Fibroblast of villous mesenchyme (primary cell): ENCODE results near the gene NEK8. TPM values are rescaled to one million over a fixed set of nuclear protein-coding genes. Genes with fewer than 3 reads are reported as not detected.

Source experiments
- DNase-seq: peaks from one replicate; pipeline ENCODE4 v3.0.0-alpha.2; 2010; ENCODE audit warnings: low read depth
- H3K4me3 ChIP-seq: 2 replicates; pipeline ENCODE4 v1.5.1; 2011; ENCODE audit warnings: low read depth, mild to moderate bottlenecking, low read length
- total RNA-seq: library from RNA; depleted of rRNA; stranded (reverse); fragments of >200 nt; gene quantifications from 2 replicates; pipeline ENCODE4 v1.2.3, GENCODE V29; 2012
- TF ChIP-seq, protein P1 (sequence below): IDR thresholded peaks from 2 replicates; pipeline ENCODE4 v1.5.1; 2012; ENCODE audit warnings: low read depth, mild to moderate bottlenecking, low read length; ENCODE audit not compliant: insufficient read depth

NEK8 gene
- total RNA-seq, 1 donor: 2.2 TPM

DNA sequence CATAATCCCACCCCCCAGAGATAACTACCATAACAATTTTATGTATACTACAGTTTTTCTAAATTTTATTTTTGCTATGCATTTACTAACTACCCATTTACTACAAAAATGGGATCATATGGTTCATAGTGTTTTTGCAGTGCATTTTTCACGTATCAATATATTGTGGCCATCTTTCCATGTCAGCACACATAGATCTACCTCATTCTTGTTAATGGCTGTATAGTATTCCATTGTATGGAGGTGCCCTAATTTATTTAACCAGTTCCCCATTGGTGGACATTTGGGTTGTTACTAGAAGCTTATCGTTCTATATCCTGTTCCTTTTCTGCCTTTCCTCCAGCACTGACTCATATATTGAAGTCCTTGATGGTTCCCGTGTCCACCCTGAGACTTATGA, 39.6 kb upstream of the NEK8 start:
- TF ChIP-seq, protein P1, sequence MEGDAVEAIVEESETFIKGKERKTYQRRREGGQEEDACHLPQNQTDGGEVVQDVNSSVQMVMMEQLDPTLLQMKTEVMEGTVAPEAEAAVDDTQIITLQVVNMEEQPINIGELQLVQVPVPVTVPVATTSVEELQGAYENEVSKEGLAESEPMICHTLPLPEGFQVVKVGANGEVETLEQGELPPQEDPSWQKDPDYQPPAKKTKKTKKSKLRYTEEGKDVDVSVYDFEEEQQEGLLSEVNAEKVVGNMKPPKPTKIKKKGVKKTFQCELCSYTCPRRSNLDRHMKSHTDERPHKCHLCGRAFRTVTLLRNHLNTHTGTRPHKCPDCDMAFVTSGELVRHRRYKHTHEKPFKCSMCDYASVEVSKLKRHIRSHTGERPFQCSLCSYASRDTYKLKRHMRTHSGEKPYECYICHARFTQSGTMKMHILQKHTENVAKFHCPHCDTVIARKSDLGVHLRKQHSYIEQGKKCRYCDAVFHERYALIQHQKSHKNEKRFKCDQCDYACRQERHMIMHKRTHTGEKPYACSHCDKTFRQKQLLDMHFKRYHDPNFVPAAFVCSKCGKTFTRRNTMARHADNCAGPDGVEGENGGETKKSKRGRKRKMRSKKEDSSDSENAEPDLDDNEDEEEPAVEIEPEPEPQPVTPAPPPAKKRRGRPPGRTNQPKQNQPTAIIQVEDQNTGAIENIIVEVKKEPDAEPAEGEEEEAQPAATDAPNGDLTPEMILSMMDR: no peak
- no peak overlapping the region for H3K4me3 ChIP-seq

DNA sequence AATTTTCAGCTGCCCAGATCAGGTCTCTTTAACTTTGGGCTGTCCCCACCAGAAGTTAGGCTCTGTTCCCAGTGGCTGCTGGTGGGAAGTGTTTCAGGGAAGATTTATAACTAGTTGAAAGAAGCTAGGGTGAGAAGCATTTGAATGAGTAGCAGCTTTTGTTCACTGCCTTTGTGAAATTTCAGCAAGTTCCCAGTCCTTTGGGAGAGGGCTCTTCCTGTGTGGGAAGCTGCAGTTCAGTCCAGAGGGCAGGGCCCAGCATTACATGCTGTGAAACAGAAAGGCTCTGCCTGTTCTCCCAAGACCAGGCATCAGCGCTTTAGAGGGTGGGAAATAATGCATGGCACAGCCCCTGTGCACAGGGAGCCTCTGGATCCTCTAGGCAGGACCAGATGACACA, 34.7 kb upstream of the NEK8 start:
- DNase-seq: no peak
- no peak overlapping the region for H3K4me3 ChIP-seq
- TF ChIP-seq, protein P1: no peak

More for the DNA sequence above, 39.6 kb upstream of the NEK8 start:
- DNase-seq: no peak

DNA sequence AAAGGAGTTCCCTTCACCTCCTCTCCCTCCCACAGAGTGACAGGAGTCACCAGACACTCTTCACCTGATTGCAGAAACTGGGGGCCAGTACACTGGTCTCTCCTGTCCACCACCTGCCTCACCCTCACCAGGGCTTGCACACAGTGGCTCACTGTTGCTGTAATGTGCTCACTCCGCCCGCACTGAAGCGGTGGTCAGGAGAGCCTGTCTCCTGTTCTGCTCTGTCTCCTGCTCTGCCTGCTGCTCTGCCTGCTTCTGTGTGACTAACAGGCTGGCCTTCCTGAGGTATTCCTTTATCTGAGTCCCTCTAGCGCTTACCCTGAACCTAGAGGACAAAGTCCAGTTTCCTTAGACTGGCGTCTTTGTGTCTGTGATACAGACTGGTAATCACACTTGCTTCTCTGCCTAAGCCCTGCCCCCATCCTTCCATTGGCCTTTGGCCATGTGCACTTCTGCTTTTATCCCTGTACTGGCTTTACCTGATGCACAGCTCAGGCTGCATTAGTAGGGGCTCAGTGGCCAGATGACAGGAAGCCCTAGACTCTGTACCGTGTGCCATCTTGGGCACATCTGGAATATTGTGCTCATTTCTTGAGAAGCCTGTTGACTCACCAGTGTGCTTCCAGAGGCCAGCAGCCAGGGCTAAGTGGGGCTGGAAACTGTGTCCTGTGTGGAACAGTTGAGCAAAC, 30.2 kb upstream of the NEK8 start:
- TF ChIP-seq, protein P1: no peak
- DNase-seq: no peak

DNA sequence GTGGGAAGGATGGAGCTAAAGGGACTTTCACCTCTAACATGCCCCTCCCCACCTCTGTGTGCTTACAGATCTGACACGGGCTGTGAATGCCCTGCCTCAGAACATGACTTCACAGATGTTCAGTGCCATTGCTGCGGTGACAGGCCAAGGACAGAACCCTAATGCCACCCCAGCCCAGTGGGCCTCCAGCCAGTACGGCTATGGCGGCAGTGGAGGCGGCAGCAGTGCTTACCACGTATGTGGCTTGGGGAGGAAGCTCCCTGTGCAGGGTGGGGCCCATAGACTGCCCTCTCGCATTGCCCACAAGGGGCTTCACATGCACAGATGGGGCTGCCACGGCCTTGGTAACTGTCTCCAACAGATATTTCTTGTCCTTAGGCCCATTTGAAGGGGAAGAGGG, 28.3 kb upstream of the NEK8 start:
- no peak overlapping the region for H3K4me3 ChIP-seq
- DNase-seq: no peak
- TF ChIP-seq, protein P1: no peak

More for the DNA sequence above, 30.2 kb upstream of the NEK8 start:
- no peak overlapping the region for H3K4me3 ChIP-seq

DNA sequence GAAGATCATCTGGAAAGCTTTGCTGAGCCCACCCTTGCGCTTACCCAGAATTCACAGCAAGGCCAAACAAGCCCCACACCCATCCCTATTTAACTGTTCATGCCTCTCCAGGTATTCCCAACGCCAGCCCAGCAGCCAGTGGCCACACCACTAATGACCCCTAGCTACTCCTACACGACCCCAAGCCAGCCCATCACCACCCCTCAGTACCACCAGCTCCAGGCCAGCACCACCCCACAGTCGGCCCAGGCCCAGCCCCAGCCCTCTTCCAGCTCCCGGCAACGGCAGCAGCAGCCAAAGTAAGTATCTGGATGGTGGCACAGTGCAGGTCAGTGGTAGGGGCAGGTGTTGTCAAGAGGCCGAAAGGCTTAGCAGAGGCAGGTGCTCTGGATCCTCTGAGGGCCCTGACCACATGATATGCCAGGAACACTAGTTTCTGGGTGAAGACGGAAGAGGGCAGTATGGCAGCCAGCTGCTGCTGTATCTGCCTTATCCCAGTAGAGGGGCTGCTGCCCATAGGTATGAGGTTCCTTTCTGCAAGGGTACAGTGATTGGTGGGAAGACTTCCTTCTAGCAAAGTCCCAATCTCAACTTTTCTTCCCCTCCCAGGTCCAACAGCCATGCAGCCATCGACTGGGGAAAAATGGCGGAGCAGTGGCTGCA, 27.6 kb upstream of the NEK8 start:
- no peak overlapping the region for H3K4me3 ChIP-seq
- DNase-seq: no peak
- TF ChIP-seq, protein P1: no peak

DNA sequence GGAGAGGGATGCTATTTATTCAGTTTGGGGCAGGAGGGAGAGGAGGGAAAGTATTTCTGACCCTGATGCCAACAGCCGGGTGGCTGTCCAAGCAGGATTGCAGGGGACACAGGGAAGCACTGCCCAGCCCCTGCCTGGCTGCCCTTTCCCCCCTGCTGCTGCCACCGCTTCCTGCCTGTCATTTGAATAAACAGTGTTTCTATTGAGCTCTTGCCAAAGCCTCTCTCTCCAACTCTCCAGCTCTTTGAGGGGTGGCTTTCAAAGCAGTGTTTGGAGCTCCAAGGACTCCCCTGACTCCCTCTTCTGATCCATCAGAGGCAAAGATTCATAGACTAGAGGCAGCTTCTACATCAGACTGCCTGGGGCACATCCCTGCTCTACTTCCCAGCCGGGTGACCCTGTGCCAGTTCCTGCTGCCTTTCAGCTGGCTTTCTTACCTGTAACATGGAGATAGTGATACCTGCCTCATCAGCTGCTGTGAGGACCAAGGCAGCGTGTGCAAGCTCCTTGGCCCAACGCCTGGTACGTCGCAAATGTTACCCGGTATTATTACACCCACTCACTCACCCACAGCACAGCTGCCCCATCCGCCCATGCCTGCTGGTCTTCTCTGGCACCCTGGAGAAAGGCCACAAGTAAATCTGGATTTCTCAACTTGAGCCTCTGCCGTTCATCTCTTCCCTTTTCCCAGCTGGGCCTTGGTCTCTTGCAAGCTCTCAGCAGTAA, 26.4 kb upstream of the NEK8 start:
- DNase-seq: no peak
- H3K4me3 ChIP-seq: no peak overlapping the region
- TF ChIP-seq, protein P1: no peak
